ENCODE measurements around the gene CAMK1D. TPM values are rescaled to one million over a fixed set of nuclear protein-coding genes. Genes with fewer than 3 reads are reported as not detected.

The CAMK1D gene
- total RNA-seq, 2 experiments from 2014 or later: 16.7 to 17.8 TPM

DNA sequence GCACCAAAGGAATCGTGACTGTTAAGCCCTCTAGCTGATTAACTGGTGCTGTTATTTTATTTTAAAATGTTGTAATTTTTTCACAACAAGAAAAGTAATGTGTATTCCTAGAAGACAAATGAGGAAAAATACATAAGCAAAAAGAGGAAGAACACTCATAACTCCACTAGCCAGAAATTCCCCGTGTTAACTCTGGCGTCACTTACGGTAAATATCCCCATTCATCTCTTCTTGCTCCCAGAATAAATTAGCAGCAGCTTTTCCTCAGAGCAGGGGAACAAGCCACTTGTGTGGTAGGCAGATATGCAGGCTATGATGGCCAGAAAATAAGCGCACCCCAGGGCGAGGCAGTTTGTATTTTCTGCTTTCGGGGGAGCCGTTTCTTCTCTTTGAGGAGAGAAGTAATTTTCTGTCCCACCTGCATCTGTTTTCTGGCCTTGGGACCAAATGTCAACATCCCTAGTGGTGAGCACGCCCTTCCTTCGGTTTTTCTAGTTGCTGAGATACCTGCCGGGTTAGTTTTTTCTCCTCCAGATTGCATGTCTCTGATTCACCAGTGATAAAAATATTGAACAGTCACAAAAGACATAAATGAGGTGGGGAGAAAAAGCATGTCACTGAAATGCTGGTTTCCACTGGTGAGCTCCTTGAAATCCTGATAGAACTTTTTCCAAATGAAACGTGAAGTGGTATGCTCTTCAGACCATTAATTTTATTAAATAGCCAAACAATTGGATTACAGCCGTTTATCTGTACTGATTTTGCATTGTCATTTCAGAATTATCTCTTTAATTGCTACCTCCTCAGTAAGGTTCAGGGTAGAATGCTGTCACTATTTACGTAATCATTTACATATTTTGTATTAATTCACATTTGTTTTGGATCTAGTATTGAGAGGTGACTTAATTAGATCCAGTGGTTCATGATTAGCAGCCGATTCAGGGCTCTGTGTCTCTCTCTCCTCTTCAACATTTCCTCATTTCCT is 268.1 kb downstream of the CAMK1D start:
- Mint-ChIP-seq H3K27me3 (no peaks in the 10 kb centered on the region), H3K9me3 (peaks cover 1% of the 10 kb centered on the region), H3K4me3 (no peak overlapping the region), H3K36me3 (ENCODE audit: low read depth) (no peaks in the 10 kb centered on the region), H3K27ac (no peak overlapping the region), H3K4me1 (peaks cover 16% of the 10 kb centered on the region)
- DNase-seq: no peak
- ChIA-PET POLR2A (no interaction called here), CTCF (interaction anchor here (0.6 kb wide), 1 partner anchor 418 kb away, joined by 5 read pairs; no protein-coding TSS in a partner anchor)

- Mint-ChIP-seq H3K27me3 (no peaks in the 10 kb centered on the region), H3K4me1 (peaks cover 14% of the 10 kb centered on the region), H3K4me3 (no peak overlapping the region), H3K27ac (no peak overlapping the region), H3K36me3 (ENCODE audit: low read depth) (no peaks in the 10 kb centered on the region), H3K9me3 (peaks cover 1% of the 10 kb centered on the region)
- ChIA-PET CTCF (no interaction called here), POLR2A (no interaction called here)
- DNase-seq: no peak
Measured at GRCh38 chr10:12622016-12622415, 272.7 kb downstream of the CAMK1D start.

GRCh38 chr10:12622691-12623090 is 273.3 kb downstream of the CAMK1D start:
- H3K4me1 Mint-ChIP-seq: peaks cover 8% of the 10 kb centered on the region
- CTCF ChIA-PET: no interaction called here
- no peaks in the 10 kb centered on the region for H3K36me3 Mint-ChIP-seq (ENCODE audit: low read depth)
- H3K4me3 Mint-ChIP-seq: no peak overlapping the region
- H3K27me3 Mint-ChIP-seq: no peaks in the 10 kb centered on the region
- POLR2A ChIA-PET: no interaction called here
- peaks cover 1% of the 10 kb centered on the region for H3K9me3 Mint-ChIP-seq
- no peak for DNase-seq
- no peak overlapping the region for H3K27ac Mint-ChIP-seq

DNA sequence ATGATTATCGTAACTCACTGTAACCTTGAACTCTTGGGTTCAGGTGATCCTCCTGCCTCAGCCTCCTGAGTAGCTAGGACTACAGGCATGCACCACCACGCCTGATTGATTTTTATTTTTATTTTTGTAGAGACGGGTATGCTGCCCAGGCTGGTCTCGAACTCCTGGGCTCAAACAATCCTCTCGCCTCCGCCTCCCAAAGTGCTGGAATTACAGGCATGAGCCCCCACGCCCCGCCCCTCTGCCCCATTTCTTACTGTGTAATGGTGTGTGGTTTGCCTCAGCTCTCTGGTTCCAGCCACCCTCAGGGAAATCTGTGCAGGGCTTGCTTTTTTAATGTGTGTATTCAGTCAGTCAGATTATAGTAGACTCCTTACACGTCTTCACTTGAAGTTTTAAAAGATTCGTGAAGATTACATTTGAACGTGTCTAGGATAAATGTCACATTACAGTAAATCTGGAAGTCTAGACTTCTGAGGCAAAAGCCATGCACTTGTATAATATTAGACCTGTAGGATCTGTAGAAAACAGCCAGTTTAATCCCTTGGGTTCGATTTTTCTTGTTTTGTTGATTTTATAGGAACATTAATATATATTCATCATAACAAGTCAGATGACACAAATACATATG is 276.2 kb downstream of the CAMK1D start:
- H3K9me3 Mint-ChIP-seq: no peaks in the 10 kb centered on the region
- ChIA-PET POLR2A (no interaction called here), CTCF (interaction anchor here (0.7 kb wide), 1 partner anchor 320 kb away, joined by 5 read pairs; no protein-coding TSS in a partner anchor)
- H3K27me3 Mint-ChIP-seq: no peaks in the 10 kb centered on the region
- H3K4me3 Mint-ChIP-seq: no peak overlapping the region
- H3K27ac Mint-ChIP-seq: no peak overlapping the region
- H3K4me1 Mint-ChIP-seq: peaks cover 13% of the 10 kb centered on the region
- H3K36me3 Mint-ChIP-seq (ENCODE audit: low read depth): no peaks in the 10 kb centered on the region
- no peak for DNase-seq

GRCh38 chr10:12628153-12628552 is 278.8 kb downstream of the CAMK1D start:
- ChIA-PET CTCF (no interaction called here), POLR2A (no interaction called here)
- no peaks in the 10 kb centered on the region for H3K9me3 Mint-ChIP-seq
- no peak overlapping the region for H3K27ac Mint-ChIP-seq
- no peaks in the 10 kb centered on the region for H3K36me3 Mint-ChIP-seq (ENCODE audit: low read depth)
- no peak overlapping the region for H3K4me3 Mint-ChIP-seq
- no peak for DNase-seq
- peaks cover 13% of the 10 kb centered on the region for H3K4me1 Mint-ChIP-seq
- no peaks in the 10 kb centered on the region for H3K27me3 Mint-ChIP-seq

DNA sequence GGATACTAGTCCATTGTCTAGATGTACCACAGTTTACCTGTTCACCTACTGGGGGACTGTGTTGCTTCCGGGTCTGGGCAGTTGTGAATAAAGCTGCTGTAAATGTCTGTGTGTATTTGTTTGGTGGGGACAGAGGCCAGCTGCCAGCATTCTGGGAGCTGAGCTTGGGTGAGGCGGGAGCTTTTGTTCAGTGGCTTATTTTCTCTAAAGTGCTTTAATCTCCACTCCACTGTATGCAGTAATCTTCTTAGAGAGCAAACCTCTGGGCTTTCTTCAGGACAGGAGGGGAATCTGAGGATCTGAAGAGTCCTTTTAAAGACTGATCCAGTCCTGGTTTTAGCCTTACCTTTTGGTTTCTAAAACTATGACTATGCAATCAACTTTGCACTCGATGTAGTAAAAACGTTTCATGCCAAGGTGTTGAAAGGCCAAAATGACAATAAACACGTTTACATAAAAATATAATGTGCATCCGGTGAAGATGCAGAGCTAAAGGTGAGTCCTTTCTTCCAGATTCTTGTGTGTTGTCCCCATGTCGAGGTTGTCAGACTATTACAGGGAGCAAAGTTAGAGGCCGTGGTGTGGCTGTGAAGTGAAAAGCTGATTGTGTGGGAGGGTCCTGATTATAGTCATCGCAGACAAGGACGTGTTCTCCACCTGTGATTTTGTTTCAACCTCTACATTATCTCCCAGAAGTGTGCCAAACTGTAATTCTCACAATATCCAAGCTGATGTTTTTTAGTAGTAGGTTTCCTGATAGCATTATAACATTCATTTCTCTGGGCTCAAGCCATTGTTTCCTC is 279.8 kb downstream of the CAMK1D start:
- H3K27ac Mint-ChIP-seq: no peak overlapping the region
- DNase-seq: no peak
- CTCF ChIA-PET: interaction anchor here (1.2 kb wide), 1 partner anchor 10 kb away, joined by 3 read pairs; no protein-coding TSS in a partner anchor

GRCh38 chr10:12629767-12630165 is 280.4 kb downstream of the CAMK1D start:
- no peaks in the 10 kb centered on the region for H3K36me3 Mint-ChIP-seq (ENCODE audit: low read depth)
- CTCF ChIA-PET: interaction anchor here (1.2 kb wide), 1 partner anchor 10 kb away, joined by 3 read pairs; no protein-coding TSS in a partner anchor
- H3K27ac Mint-ChIP-seq: no peak overlapping the region
- H3K27me3 Mint-ChIP-seq: no peaks in the 10 kb centered on the region
- POLR2A ChIA-PET: interaction anchor here (1.3 kb wide), 1 partner anchor 11 kb away, joined by 5 read pairs; no protein-coding TSS in a partner anchor
- no peaks in the 10 kb centered on the region for H3K9me3 Mint-ChIP-seq
- no peak for DNase-seq
- H3K4me1 Mint-ChIP-seq: peaks cover 20% of the 10 kb centered on the region
- no peak overlapping the region for H3K4me3 Mint-ChIP-seq

More for the DNA sequence above, 279.8 kb downstream of the CAMK1D start:
- Mint-ChIP-seq H3K36me3 (ENCODE audit: low read depth) (no peaks in the 10 kb centered on the region), H3K9me3 (no peaks in the 10 kb centered on the region), H3K4me3 (no peak overlapping the region), H3K4me1 (peaks cover 14% of the 10 kb centered on the region), H3K27me3 (no peaks in the 10 kb centered on the region)
- POLR2A ChIA-PET: interaction anchor here (1.3 kb wide), 1 partner anchor 11 kb away, joined by 5 read pairs; no protein-coding TSS in a partner anchor

- H3K9me3 Mint-ChIP-seq: no peaks in the 10 kb centered on the region
Measured at GRCh38 chr10:12631216-12631615, 281.9 kb downstream of the CAMK1D start.

DNA sequence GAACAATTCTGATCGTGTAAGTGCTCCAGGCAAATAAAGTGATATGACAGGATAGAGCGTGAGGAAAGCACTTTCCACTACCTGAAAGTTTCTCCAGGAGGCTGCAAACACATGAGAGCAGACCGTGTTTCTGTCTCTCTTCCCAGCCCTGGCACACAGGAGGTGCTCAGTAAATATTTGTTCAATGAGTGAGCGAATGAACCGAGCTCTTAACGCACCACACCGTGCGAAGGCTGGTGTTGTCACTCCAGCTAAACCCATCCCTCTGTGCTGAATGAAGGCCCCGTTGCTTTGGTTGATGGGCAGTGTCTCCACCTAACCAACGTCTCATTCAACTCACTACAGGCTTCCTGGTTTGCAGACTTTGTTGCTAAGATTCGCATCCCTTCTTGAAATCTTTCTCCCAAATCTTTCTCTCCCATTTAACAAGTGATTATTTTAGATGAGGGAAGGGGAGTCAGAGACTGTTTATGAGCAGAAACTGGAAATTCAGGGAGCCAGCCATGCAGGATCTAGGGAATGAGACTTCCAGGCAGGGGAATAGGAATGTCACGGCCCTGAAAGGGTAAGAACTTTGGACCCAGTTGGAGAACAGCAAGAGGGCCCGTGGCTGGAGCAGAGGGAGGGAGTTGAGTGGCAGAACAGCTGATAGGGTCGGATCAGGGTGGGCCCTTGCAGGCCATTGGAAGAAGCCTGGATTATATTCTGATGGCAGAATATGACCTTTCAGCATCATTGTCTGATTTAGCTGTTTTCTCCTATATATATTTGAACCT is 282.6 kb downstream of the CAMK1D start:
- H3K27ac Mint-ChIP-seq: no peak overlapping the region
- no peaks in the 10 kb centered on the region for H3K27me3 Mint-ChIP-seq
- no peaks in the 10 kb centered on the region for H3K9me3 Mint-ChIP-seq
- no peak for DNase-seq
- ChIA-PET CTCF (no interaction called here), POLR2A (no interaction called here)
- H3K4me1 Mint-ChIP-seq: peaks cover 37% of the 10 kb centered on the region
- no peak overlapping the region for H3K4me3 Mint-ChIP-seq
- no peaks in the 10 kb centered on the region for H3K36me3 Mint-ChIP-seq (ENCODE audit: low read depth)

More at GRCh38 chr10:12631216-12631615, 281.9 kb downstream of the CAMK1D start:
- no peaks in the 10 kb centered on the region for H3K27me3 Mint-ChIP-seq
- no peak for DNase-seq
- peaks cover 34% of the 10 kb centered on the region for H3K4me1 Mint-ChIP-seq
- ChIA-PET POLR2A (no interaction called here), CTCF (no interaction called here)
- no peaks in the 10 kb centered on the region for H3K36me3 Mint-ChIP-seq (ENCODE audit: low read depth)
- H3K4me3 Mint-ChIP-seq: no peak overlapping the region
- H3K27ac Mint-ChIP-seq: no peak overlapping the region

- DNase-seq: no peak
- Mint-ChIP-seq H3K4me1 (peaks cover 54% of the 10 kb centered on the region), H3K27ac (no peak overlapping the region), H3K4me3 (no peak overlapping the region), H3K9me3 (no peaks in the 10 kb centered on the region), H3K36me3 (ENCODE audit: low read depth) (no peaks in the 10 kb centered on the region), H3K27me3 (no peaks in the 10 kb centered on the region)
- POLR2A ChIA-PET: interaction anchor here (0.9 kb wide), 1 partner anchor 174 kb away, joined by 3 read pairs; no protein-coding TSS in a partner anchor
- CTCF ChIA-PET: interaction anchor here (0.5 to 1.5 kb wide), 2 partner anchors 46 to 1388 kb away, joined by 3 to 4 read pairs; no protein-coding TSS in a partner anchor
Measured at GRCh38 chr10:12633776-12634620, 284.7 kb downstream of the CAMK1D start.

DNA sequence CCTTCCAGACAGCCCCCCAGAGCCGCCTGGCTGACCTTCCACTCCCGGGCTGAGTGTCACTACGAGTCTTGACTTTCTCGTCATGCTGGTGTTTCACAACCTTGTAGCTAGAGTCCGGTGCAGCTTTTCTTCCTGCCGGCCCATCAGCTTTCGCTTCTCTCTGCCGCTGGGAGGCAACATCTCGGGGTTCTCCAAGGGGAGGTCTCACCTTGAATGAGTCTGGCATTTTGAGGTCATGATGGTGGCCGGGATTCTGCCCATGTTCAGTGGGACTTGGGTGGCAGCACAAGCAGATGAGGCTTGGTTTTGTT is 285.2 kb downstream of the CAMK1D start:
- H3K27ac Mint-ChIP-seq: peak overlapping the region; percentile 73
- H3K27me3 Mint-ChIP-seq: no peaks in the 10 kb centered on the region
- no peak overlapping the region for H3K4me3 Mint-ChIP-seq
- H3K36me3 Mint-ChIP-seq (ENCODE audit: low read depth): no peaks in the 10 kb centered on the region
- DNase-seq: no peak
- ChIA-PET CTCF (interaction anchor here (1.5 kb wide), 1 partner anchor 47 kb away, joined by 4 read pairs; no protein-coding TSS in a partner anchor), POLR2A (no interaction called here)
- H3K4me1 Mint-ChIP-seq: peaks cover 50% of the 10 kb centered on the region
- H3K9me3 Mint-ChIP-seq: no peaks in the 10 kb centered on the region

Data from activated CD4-positive, alpha-beta memory T cell treated with anti-CD3 and anti-CD28 coated beads, Interleukin-2, amount 10 ng/mL, durations not matched to agents 7 days and 5 days (primary cell).